CD4-positive, alpha-beta T cell (primary cell): ENCODE measurements around the gene DDIAS. TPM values are rescaled to one million over a fixed set of nuclear protein-coding genes. Genes with fewer than 3 reads are reported as not detected.

Source experiments
- ATAC-seq: fragments of 200-7000 bp; cut with Tn5 transposase; one replicate; pipeline ENCODE4 v1.10.0; 2022; ENCODE audit warnings: mild to moderate bottlenecking; ENCODE audit not compliant: poor library complexity
- CTCF ChIA-PET: fragments of 350-600 bp; sonication (Branson Sonifier 250); formaldehyde crosslinking; loops from one replicate; lab custom pipeline; 2021; ENCODE audit warnings: antibody characterized with exemption, inconsistent platforms; lab: Charles Lee
- POLR2A ChIA-PET: fragments of 350-600 bp; sonication (Branson Sonifier 250); formaldehyde crosslinking; loops from one replicate; lab custom pipeline; 2021; ENCODE audit warnings: antibody characterized with exemption, inconsistent platforms; lab: Charles Lee
- DNase-seq, 14 experiments: peaks; one replicate each; pipeline ENCODE4 v3.0.0-alpha.2; 2013 to 2020; ENCODE audit warnings: mixed read lengths in 2 of 14
- H3K27ac ChIP-seq, 2 donors: one replicate each; pipeline versions ENCODE4 v1.5.1 to v1.7.0; 2013; ENCODE audit warnings: low read length in 2 of 2, low read depth in 1 of 2, mild to moderate bottlenecking in 1 of 2
- H3K27me3 ChIP-seq, 2 experiments: 1 replicate in 1 of 2; 2 replicates in 1 of 2; pipeline versions ENCODE4 v1.6.1 to v1.7.0; 2013; ENCODE audit warnings: low read length in 2 of 2, control low read depth in 1 of 2, mild to moderate bottlenecking in 1 of 2, moderate library complexity in 1 of 2; ENCODE audit not compliant: insufficient read depth in 2 of 2, control insufficient read depth in 1 of 2
- H3K36me3 ChIP-seq: one replicate; pipeline ENCODE4 v1.6.1; 2013; ENCODE audit warnings: low read length, control low read depth; ENCODE audit not compliant: insufficient read depth
- H3K4me1 ChIP-seq: one replicate; pipeline ENCODE4 v1.6.1; 2013; ENCODE audit warnings: low read length, control low read depth; ENCODE audit not compliant: insufficient read depth
- H3K4me3 ChIP-seq: one replicate; pipeline ENCODE4 v1.5.1; 2013; ENCODE audit warnings: mild to moderate bottlenecking, low read length, moderate library complexity
- H3K9me3 ChIP-seq, 2 experiments: 1 replicate in 1 of 2; 2 replicates in 1 of 2; pipeline versions ENCODE4 v1.6.1 to v1.7.0; 2013; ENCODE audit warnings: low read length in 2 of 2, mild to moderate bottlenecking in 2 of 2, control low read depth in 1 of 2, moderate library complexity in 1 of 2; ENCODE audit not compliant: control insufficient read depth in 1 of 2, insufficient read depth in 1 of 2
- H3K27ac Mint-ChIP-seq: one replicate; pipeline ENCODE4 v1.8.0; 2020; ENCODE audit warnings: mixed read lengths
- H3K27me3 Mint-ChIP-seq: one replicate; pipeline ENCODE4 v1.8.0; 2021; ENCODE audit warnings: mixed read lengths
- H3K36me3 Mint-ChIP-seq: one replicate; pipeline ENCODE4 v1.8.0; 2021; ENCODE audit warnings: low read depth, mixed read lengths
- H3K4me1 Mint-ChIP-seq: one replicate; pipeline ENCODE4 v1.8.0; 2021; ENCODE audit warnings: low read depth, mixed read lengths
- H3K4me3 Mint-ChIP-seq: one replicate; pipeline ENCODE4 v1.8.0; 2020; ENCODE audit warnings: mild to moderate bottlenecking, mixed read lengths
- H3K9me3 Mint-ChIP-seq: one replicate; pipeline ENCODE4 v1.8.0; 2020; ENCODE audit warnings: mixed read lengths
- intact Hi-C, 2 experiments: fragments of 100-400 bp; cut with DNase I in 1 of 2; cut with micrococcal nuclease in 1 of 2; formaldehyde crosslinking; loops; one replicate each; pipeline versions ENCODE4 v1.15.1 to v1.9.0; 2023 to 2025; cut with DNase I, micrococcal nuclease
- total RNA-seq, 174 experiments: library from RNA in 2 of 174; stranded (reverse) in 2 of 174; gene quantifications; one replicate each; pipeline ENCODE4 v1.2.3 and lab custom pipeline; 2021 to 2026
- TF ChIP-seq, protein P1 (sequence below): fragments of 200-600 bp; IDR thresholded peaks from one replicate; pipeline ENCODE4 v1.8.0; 2022; ENCODE audit warnings: antibody characterized with exemption, mild to moderate bottlenecking

The DDIAS gene
- total RNA-seq, 2 experiments from 2014 or later, result 0.59 to 0.85 TPM

DNA sequence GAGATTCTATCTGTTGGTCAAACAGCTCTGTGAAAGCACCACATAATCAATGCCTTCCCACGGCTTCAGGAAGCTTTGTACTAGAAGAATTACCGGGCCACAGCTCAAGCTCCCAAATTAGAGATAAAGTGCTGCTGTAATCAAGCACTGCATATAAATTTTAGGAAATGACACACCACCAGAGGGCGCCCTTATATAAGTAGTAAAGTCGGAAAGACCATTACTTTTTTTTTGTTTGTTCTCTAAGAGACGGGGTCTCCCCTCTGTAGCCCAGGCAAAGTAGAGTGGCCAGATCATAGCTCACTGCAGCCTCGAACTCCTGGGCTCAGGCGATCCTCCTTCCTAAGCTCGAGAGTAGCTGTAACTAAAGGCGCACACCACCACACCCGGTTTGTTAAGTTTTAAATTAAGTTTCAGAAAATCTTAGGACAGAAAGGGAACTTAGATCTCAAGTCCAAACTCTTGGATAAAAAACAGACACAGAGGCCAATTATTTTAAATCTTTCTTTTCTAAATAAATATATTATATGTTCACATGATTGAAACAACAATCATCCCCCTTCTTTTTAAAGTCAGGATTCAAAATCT is 33.9 kb upstream of the DDIAS start:
- intact Hi-C loops, result loop anchor here (1.0 to 5.0 kb wide), 12 partner anchors 33 to 953 kb away; partner anchors contain the start of genes PRCP (in 1 of the 2) and RAB30 (in 1 of the 2)
- H3K27ac Mint-ChIP-seq, result no peak overlapping the region
- ChIA-PET CTCF (interaction anchor here (0.5 to 2.0 kb wide), 26 partner anchors 8 to 956 kb away, joined by 3 to 14 read pairs (median 4); partner anchors contain the start of genes DDIAS and PRCP), POLR2A (interaction anchor here (0.7 to 1.7 kb wide), 4 partner anchors 33 to 383 kb away, joined by 3 to 7 read pairs (median 6); partner anchors contain the start of genes DDIAS, PRCP and RAB30)
- H3K36me3 Mint-ChIP-seq, result no peaks in the 10 kb centered on the region
- H3K36me3 ChIP-seq, result no peaks in the 10 kb centered on the region
- no peak overlapping the region for H3K4me3 ChIP-seq
- H3K27ac ChIP-seq, result no peak overlapping the region
- H3K27me3 Mint-ChIP-seq, result no peaks in the 10 kb centered on the region
- no peaks in the 10 kb centered on the region for H3K9me3 Mint-ChIP-seq
- no peaks in the 10 kb centered on the region for H3K9me3 ChIP-seq
- DNase-seq, result peak; percentile 37 to 88 (median 70)
- H3K4me3 Mint-ChIP-seq, result no peak overlapping the region
- H3K4me1 ChIP-seq, result peaks cover 5% of the 10 kb centered on the region
- H3K27me3 ChIP-seq, result no peaks in the 10 kb centered on the region
- TF ChIP-seq, protein P1, sequence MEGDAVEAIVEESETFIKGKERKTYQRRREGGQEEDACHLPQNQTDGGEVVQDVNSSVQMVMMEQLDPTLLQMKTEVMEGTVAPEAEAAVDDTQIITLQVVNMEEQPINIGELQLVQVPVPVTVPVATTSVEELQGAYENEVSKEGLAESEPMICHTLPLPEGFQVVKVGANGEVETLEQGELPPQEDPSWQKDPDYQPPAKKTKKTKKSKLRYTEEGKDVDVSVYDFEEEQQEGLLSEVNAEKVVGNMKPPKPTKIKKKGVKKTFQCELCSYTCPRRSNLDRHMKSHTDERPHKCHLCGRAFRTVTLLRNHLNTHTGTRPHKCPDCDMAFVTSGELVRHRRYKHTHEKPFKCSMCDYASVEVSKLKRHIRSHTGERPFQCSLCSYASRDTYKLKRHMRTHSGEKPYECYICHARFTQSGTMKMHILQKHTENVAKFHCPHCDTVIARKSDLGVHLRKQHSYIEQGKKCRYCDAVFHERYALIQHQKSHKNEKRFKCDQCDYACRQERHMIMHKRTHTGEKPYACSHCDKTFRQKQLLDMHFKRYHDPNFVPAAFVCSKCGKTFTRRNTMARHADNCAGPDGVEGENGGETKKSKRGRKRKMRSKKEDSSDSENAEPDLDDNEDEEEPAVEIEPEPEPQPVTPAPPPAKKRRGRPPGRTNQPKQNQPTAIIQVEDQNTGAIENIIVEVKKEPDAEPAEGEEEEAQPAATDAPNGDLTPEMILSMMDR, result peak; percentile 80
- peak; percentile 66 for ATAC-seq
- H3K4me1 Mint-ChIP-seq, result peaks cover 11% of the 10 kb centered on the region

DNA sequence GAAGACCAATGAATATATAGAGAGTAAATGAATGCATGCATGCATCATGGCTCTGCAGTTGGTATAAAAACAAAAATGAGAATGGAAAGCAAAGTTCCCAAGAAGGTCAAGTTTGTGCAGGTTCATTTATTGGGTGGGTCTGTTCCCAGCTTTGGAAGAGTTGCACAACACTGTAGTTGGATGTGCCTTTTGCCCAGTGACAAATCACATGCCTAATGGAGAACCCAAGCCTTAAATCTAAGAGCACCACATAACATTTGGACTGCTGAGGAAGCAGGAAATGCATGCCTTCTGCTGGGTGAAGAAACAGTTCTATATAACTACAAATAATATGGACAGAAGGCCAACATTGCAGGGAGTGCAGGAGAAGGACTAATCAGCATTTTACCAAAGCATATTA is 31.9 kb upstream of the DDIAS start:
- ChIA-PET CTCF (interaction anchor here (1.5 kb wide), 1 partner anchor 380 kb away, joined by 5 read pairs; no protein-coding TSS in a partner anchor), POLR2A (no interaction called here)
- intact Hi-C loops, result loop anchor here (2.0 to 5.0 kb wide), 5 partner anchors 35 to 948 kb away; partner anchors contain the start of gene RAB30 (in 1 of the 2)
- Mint-ChIP-seq H3K4me1 (peaks cover 30% of the 10 kb centered on the region), H3K27me3 (no peaks in the 10 kb centered on the region), H3K27ac (no peak overlapping the region), H3K36me3 (no peaks in the 10 kb centered on the region), H3K9me3 (no peaks in the 10 kb centered on the region), H3K4me3 (no peak overlapping the region)
- Histone ChIP-seq H3K9me3 (no peaks in the 10 kb centered on the region), H3K36me3 (no peaks in the 10 kb centered on the region), H3K27ac (no peak overlapping the region), H3K27me3 (no peaks in the 10 kb centered on the region), H3K4me1 (peaks cover 11% of the 10 kb centered on the region), H3K4me3 (no peak overlapping the region)
- no peak for DNase-seq
- no peak for ATAC-seq
- TF ChIP-seq, protein P1, result no peak

- no peak overlapping the region for H3K4me3 ChIP-seq
- peaks cover 4% of the 10 kb centered on the region for H3K36me3 Mint-ChIP-seq
- DNase-seq, result no peak
- peaks cover 43% of the 10 kb centered on the region for H3K4me1 Mint-ChIP-seq
- H3K9me3 Mint-ChIP-seq, result no peaks in the 10 kb centered on the region
- intact Hi-C loops, result no loop called here
- no peak overlapping the region for H3K4me3 Mint-ChIP-seq
- peaks cover 11% of the 10 kb centered on the region for H3K4me1 ChIP-seq
- H3K27me3 Mint-ChIP-seq, result no peaks in the 10 kb centered on the region
- no peak for ATAC-seq
- H3K27me3 ChIP-seq, result no peaks in the 10 kb centered on the region
- no peak overlapping the region for H3K27ac Mint-ChIP-seq
- H3K9me3 ChIP-seq, result no peaks in the 10 kb centered on the region
- CTCF ChIA-PET, result no interaction called here
- H3K36me3 ChIP-seq, result no peaks in the 10 kb centered on the region
- no peak overlapping the region for H3K27ac ChIP-seq
- TF ChIP-seq, protein P1, result no peak
- POLR2A ChIA-PET, result no interaction called here
Observed at GRCh38 chr11:82871646-82872045, 29.9 kb upstream of the DDIAS start.
